ENCODE measurements around the gene MSH3. TPM values are rescaled to one million over a fixed set of nuclear protein-coding genes. Genes with fewer than 3 reads are reported as not detected.
"Not testable (repeated sequence)": the region's sequence is repeated elsewhere in the genome, so short reads cannot be mapped to it uniquely, and the experiment has no call there.

MSH3 gene
- total RNA-seq, 1 donor from 2014 or later = 8.7 TPM

DNA sequence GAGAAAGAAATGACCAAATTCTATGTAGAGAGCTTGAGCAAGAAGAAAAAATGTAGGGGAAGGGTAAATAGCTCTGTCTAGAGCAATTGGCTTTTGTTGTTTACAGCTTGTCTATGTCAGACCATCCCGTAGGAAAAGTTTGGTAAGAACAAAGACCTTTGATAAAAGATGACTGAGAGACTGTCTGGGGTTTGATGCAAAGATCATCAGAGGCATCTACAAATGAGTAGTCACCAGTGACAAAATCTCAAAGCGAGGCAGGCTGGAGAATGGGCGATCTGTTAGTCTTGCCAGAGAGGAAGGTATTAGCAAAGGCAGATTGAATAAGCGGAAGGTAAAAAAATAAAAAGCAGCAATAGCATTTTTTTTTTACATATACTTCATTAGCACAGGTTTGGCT is 180.7 kb downstream of the MSH3 start:
- Histone ChIP-seq H3K4me1 (no peaks in the 10 kb centered on the region), H3K27ac (no peak overlapping the region), H3K9me3 (no peaks in the 10 kb centered on the region), H3K27me3 (no peaks in the 10 kb centered on the region), H3K36me3 (no peaks in the 10 kb centered on the region), H3K4me3 (no peak overlapping the region)
- TF ChIP-seq, protein P1, sequence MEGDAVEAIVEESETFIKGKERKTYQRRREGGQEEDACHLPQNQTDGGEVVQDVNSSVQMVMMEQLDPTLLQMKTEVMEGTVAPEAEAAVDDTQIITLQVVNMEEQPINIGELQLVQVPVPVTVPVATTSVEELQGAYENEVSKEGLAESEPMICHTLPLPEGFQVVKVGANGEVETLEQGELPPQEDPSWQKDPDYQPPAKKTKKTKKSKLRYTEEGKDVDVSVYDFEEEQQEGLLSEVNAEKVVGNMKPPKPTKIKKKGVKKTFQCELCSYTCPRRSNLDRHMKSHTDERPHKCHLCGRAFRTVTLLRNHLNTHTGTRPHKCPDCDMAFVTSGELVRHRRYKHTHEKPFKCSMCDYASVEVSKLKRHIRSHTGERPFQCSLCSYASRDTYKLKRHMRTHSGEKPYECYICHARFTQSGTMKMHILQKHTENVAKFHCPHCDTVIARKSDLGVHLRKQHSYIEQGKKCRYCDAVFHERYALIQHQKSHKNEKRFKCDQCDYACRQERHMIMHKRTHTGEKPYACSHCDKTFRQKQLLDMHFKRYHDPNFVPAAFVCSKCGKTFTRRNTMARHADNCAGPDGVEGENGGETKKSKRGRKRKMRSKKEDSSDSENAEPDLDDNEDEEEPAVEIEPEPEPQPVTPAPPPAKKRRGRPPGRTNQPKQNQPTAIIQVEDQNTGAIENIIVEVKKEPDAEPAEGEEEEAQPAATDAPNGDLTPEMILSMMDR (IDR thresholded peaks at IDR 0.05) = no peak
- intact Hi-C loops (cut with DNase I) = no loop called here
- no peak for DNase-seq (ENCODE audit: low spot score in 2 of 2)

DNA sequence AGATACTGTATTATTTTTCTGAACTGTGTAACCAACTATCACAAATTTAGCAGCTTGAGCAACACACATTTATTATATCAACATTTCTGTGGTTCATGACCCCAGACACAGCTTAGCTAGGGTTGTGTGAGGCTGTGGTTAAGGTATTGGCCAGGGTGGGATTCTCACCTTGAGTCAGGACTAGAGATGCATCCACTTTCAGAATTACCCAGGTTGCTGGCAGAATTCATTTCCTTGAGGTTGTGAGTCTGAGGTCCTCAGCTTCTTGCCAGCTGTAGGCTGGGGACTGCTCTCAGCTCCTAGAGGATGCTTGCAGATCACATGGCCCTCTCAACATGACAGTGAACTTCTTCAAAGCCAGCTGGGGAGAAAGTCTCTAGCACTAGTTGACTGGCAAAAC is 183.2 kb downstream of the MSH3 start:
- no peak overlapping the region for H3K27ac ChIP-seq
- no peak overlapping the region for H3K4me3 ChIP-seq
- no peaks in the 10 kb centered on the region for H3K27me3 ChIP-seq
- H3K36me3 ChIP-seq = no peaks in the 10 kb centered on the region
- DNase-seq (ENCODE audit: low spot score in 2 of 2) = no peak
- no peaks in the 10 kb centered on the region for H3K4me1 ChIP-seq
- TF ChIP-seq, protein P1 (IDR thresholded peaks at IDR 0.05) = no peak
- no peaks in the 10 kb centered on the region for H3K9me3 ChIP-seq
- intact Hi-C loops (cut with DNase I) = no loop called here

DNA sequence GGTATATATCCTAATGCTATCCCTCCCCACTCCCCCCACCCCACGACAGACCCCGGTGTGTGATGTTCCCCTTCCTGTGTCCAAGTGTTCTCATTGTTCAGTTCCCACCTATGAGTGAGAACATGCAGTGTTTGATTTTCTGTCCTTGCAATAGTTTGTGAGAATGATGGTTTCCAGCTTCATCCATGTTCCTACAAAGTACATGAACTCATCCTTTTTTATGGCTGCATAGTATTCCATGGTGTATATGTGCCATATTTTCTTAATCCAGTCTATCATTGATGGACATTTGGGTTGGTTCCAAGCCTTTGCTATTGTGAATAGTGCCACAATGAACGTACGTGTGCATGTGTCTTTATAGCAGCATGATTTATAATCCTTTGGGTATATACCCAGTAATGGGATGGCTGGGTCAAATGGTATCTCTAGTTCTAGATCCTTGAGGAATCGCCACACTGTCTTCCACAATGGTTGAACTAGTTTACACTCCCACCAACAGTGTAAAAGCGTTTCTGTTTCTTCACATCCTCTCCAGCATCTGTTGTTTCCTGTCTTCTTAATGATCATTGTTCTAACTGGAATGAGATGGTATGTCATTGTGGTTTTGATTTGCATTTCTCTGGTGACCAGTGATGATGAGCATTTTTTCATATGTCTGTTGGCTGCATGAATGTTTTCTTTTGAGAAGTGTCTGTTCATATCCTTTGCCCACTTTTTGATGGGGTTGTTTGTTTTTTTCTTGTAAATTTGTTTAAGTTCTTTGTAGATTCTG is 186.8 kb downstream of the MSH3 start:
- H3K27ac ChIP-seq; H3K36me3 ChIP-seq; intact Hi-C loops (cut with DNase I); H3K4me3 ChIP-seq; H3K9me3 ChIP-seq; H3K27me3 ChIP-seq; H3K4me1 ChIP-seq; DNase-seq (ENCODE audit: low spot score in 2 of 2): not testable (repeated sequence)

DNA sequence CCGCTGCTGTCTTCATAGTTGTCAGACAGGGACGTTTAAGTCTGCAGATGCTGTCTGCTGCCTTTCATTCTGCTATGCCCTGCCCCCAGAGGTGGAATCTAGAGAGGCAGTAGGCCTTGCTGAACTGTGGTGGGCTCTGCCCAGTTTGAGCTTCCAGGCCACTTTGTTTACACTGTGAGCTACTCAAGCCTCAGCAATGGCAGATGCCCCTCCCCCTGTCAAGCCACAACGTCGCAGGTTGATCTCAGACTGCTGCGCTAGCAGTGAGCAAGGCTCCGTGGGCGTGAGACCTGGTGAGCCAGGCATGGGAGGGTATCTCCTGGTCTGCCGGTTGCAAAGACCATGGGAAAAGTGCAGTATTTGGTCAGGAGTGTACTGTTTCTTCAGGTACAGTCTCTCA is 192.0 kb downstream of the MSH3 start:
- H3K27ac ChIP-seq; H3K27me3 ChIP-seq; intact Hi-C loops (cut with DNase I); DNase-seq (ENCODE audit: low spot score in 2 of 2); H3K4me3 ChIP-seq; H3K4me1 ChIP-seq: not testable (repeated sequence)
- Histone ChIP-seq H3K9me3 (peaks cover 0 to 21% of the 10 kb centered on the region in 2 donors), H3K36me3 (peaks cover 4 to 21% of the 10 kb centered on the region in 2 donors)

DNA sequence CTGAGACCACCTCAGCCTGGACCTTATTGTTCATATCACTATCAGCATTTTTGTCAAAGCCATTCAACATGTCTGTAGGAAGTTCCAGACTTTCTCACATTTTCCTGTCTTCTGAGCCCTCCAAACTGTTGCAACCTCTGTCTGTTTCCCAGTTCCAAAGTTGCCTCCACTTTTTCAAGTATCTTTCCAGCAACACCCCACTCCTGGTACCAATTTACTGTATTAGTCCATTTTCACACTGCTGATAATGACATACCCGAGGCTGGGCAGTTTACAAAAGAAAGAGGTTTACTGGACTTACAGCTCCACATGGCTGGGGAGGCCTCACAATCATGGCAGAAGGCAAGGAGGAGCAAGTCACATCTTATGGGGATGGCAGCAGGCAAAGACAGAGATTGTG is 195.7 kb downstream of the MSH3 start:
- H3K9me3 ChIP-seq = peaks cover 0 to 21% of the 10 kb centered on the region in 2 donors
- H3K4me1 ChIP-seq; H3K27me3 ChIP-seq; H3K27ac ChIP-seq; DNase-seq (ENCODE audit: low spot score in 2 of 2); intact Hi-C loops (cut with DNase I); H3K4me3 ChIP-seq: not testable (repeated sequence)
- peaks cover 4 to 29% of the 10 kb centered on the region in 2 donors for H3K36me3 ChIP-seq

DNA sequence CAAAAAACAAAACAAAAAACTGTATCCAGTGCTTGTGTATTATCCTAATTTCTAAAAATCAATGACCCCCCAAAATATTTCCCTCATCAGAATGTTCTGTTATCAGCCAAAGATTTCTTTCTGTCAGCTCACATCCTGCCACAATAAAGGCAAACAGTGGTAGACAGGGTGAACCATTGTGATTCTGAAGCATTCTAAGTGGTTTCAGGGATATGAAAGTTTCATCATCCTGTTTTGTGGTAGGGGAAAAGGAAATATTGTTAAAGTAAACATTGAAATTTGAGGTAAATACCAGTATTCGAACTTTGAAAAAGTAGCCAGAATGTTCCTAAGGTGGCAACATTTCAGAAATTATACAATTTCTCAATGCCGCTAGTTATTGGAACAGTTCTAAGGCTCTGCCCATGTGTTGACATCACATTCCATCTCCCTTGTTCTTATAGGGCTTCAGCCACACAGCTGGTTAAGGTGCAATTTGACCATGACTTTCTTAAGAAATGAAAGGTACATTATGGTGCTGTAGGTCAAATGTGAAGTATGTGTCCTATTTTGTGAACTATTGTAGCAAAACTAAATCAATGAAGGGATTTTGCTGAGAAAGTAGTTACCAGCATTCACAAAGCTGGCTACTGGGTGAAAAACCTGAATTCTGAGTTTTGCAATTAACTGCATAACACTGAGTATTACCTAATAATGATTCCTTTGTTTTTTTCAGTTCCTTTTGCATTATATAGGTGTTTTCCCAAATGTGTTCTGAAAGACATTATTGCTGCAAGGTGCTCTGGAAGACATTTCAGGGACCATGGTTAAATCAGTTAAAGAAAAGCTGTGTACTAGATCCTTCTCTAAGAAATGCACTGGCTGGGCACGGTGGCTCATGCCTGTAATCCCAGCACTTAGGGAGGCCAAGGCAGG is 198.1 kb downstream of the MSH3 start:
- no peaks in the 10 kb centered on the region for H3K27me3 ChIP-seq
- H3K9me3 ChIP-seq = peaks cover 0 to 21% of the 10 kb centered on the region in 2 donors
- no peak for DNase-seq (ENCODE audit: low spot score in 2 of 2)
- H3K4me1 ChIP-seq = no peaks in the 10 kb centered on the region
- no peak overlapping the region for H3K4me3 ChIP-seq
- TF ChIP-seq, protein P1 (IDR thresholded peaks at IDR 0.05) = no peak
- intact Hi-C loops (cut with DNase I) = no loop called here
- peaks cover 9 to 47% of the 10 kb centered on the region in 2 donors for H3K36me3 ChIP-seq
- no peak overlapping the region for H3K27ac ChIP-seq

DNA sequence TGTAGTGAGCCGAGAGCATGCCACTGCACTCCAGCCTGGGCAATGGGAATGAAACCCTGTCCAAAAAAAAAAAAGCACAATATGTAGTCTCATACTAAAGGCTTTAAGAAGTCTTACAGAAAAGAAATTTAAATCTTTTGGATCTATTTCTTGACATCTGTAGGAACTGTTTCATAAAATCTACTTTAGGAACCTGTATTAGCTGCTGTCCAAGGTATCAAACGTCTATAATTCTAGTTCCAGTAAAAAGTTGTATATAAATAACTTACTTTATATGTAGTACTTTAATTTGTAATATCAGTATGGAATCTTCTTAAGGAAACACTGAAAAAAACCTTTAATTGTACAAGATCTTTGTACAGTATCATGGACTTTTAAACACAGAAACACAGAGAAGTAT is 199.0 kb downstream of the MSH3 start:
- intact Hi-C loops (cut with DNase I) = no loop called here
- Histone ChIP-seq H3K27me3 (no peaks in the 10 kb centered on the region), H3K36me3 (peaks cover 9 to 44% of the 10 kb centered on the region in 2 donors), H3K4me1 (no peaks in the 10 kb centered on the region), H3K9me3 (peaks cover 0 to 20% of the 10 kb centered on the region in 2 donors), H3K4me3 (no peak overlapping the region), H3K27ac (no peak overlapping the region)
- no peak for DNase-seq (ENCODE audit: low spot score in 2 of 2)
- TF ChIP-seq, protein P1 (IDR thresholded peaks at IDR 0.05) = no peak

Data from ascending aorta (tissue), 2 donors.